Osteoblast (primary cell): Measurements from ENCODE around the gene HSPB9. TPM values are rescaled to one million over a fixed set of nuclear protein-coding genes. Genes with fewer than 3 reads are reported as not detected.

Experiments used
- DNase-seq: peaks from one replicate; pipeline ENCODE4 v3.0.0; 2011; ENCODE audit warnings: low spot score, mixed read lengths; ENCODE audit not compliant: insufficient read length; ENCODE audit errors: missing footprints
- H2AFZ ChIP-seq: 2 replicates; pipeline ENCODE4 v1.6.0; 2011; ENCODE audit warnings: mild to moderate bottlenecking, low read length
- H3K27ac ChIP-seq: 2 replicates; pipeline ENCODE4 v1.5.1; 2011; ENCODE audit warnings: mild to moderate bottlenecking, low read depth, low read length, moderate library complexity
- H3K27me3 ChIP-seq: 2 replicates; pipeline ENCODE4 v1.6.0; 2012; ENCODE audit warnings: mild to moderate bottlenecking, control low read depth, inconsistent platforms, low read length, moderate library complexity; ENCODE audit not compliant: insufficient read depth
- H3K36me3 ChIP-seq: 2 replicates; pipeline ENCODE4 v1.5.1; 2011; ENCODE audit warnings: mild to moderate bottlenecking, low read length, control low read depth, moderate library complexity; ENCODE audit not compliant: insufficient read depth
- H3K4me1 ChIP-seq: 2 replicates; pipeline ENCODE4 v1.5.1; 2011; ENCODE audit warnings: mild to moderate bottlenecking, low read length, control low read depth, moderate library complexity; ENCODE audit not compliant: insufficient read depth
- H3K4me2 ChIP-seq: 2 replicates; pipeline ENCODE4 v1.6.0; 2011; ENCODE audit warnings: mild to moderate bottlenecking, low read length; ENCODE audit not compliant: insufficient read depth
- H3K4me3 ChIP-seq: fragments of 200-600 bp; sonication (generic); 3 replicates; pipeline ENCODE4 v1.5.1; 2012; ENCODE audit warnings: mild to moderate bottlenecking, low read length, inconsistent platforms; ENCODE audit not compliant: insufficient read depth
- H3K79me2 ChIP-seq: 2 replicates; pipeline ENCODE4 v1.6.0; 2012; ENCODE audit warnings: mild to moderate bottlenecking, low read length, control low read depth, inconsistent platforms; ENCODE audit not compliant: insufficient read depth
- H3K9me3 ChIP-seq: 2 replicates; pipeline ENCODE4 v1.5.1; 2011; ENCODE audit warnings: low read depth, low read length, control low read depth
- H4K20me1 ChIP-seq: 2 replicates; pipeline ENCODE4 v1.6.0; 2012; ENCODE audit warnings: mild to moderate bottlenecking, low read length, control low read depth; ENCODE audit not compliant: insufficient read depth
- CTCF ChIP-seq: IDR thresholded peaks from 2 replicates; pipeline ENCODE4 v1.5.1; 2011; ENCODE audit warnings: mild to moderate bottlenecking, low read depth, low read length, moderate library complexity; ENCODE audit errors: extremely low read depth
- total RNA-seq: library from RNA; depleted of rRNA; stranded (reverse); fragments of >200 nt; gene quantifications from 2 replicates; pipeline ENCODE4 v1.2.3, GENCODE V29; 2012

HSPB9 gene
- total RNA-seq, 1 donor, result not detected

GRCh38 chr17:42106009-42106408 lies 16.6 kb upstream of the HSPB9 start:
- TF ChIP-seq CTCF, result no peak
- Histone ChIP-seq H3K27ac (no peak overlapping the region), H3K27me3 (no peaks in the 10 kb centered on the region)

GRCh38 chr17:42107124-42107523 lies 15.5 kb upstream of the HSPB9 start:
- DNase-seq, result no peak
- H3K4me1 ChIP-seq, result peaks cover 7% of the 10 kb centered on the region
- H3K27me3 ChIP-seq, result no peaks in the 10 kb centered on the region
- H3K4me2 ChIP-seq, result no peak overlapping the region
- no peaks in the 10 kb centered on the region for H3K36me3 ChIP-seq
- no peaks in the 10 kb centered on the region for H4K20me1 ChIP-seq
- H3K9me3 ChIP-seq, result no peaks in the 10 kb centered on the region
- no peaks in the 10 kb centered on the region for H3K79me2 ChIP-seq
- TF ChIP-seq CTCF, result no peak
- no peak overlapping the region for H3K27ac ChIP-seq
- H3K4me3 ChIP-seq, result no peak overlapping the region
- H2AFZ ChIP-seq, result no peak overlapping the region

More at GRCh38 chr17:42106009-42106408, 16.6 kb upstream of the HSPB9 start:
- H3K79me2 ChIP-seq, result no peaks in the 10 kb centered on the region
- no peak overlapping the region for H2AFZ ChIP-seq
- no peaks in the 10 kb centered on the region for H3K36me3 ChIP-seq
- no peak for DNase-seq
- no peaks in the 10 kb centered on the region for H4K20me1 ChIP-seq
- H3K4me3 ChIP-seq, result no peak overlapping the region
- H3K4me2 ChIP-seq, result no peak overlapping the region
- no peaks in the 10 kb centered on the region for H3K9me3 ChIP-seq
- no peaks in the 10 kb centered on the region for H3K4me1 ChIP-seq

GRCh38 chr17:42107597-42108576 lies 14.7 kb upstream of the HSPB9 start:
- H2AFZ ChIP-seq, result no peak overlapping the region
- peak; percentile 97 for DNase-seq
- no peaks in the 10 kb centered on the region for H3K27me3 ChIP-seq
- no peak overlapping the region for H3K4me2 ChIP-seq
- no peaks in the 10 kb centered on the region for H3K9me3 ChIP-seq
- TF ChIP-seq CTCF, result no peak
- no peak overlapping the region for H3K4me3 ChIP-seq
- H3K36me3 ChIP-seq, result no peaks in the 10 kb centered on the region
- H3K27ac ChIP-seq, result no peak overlapping the region
- no peaks in the 10 kb centered on the region for H3K79me2 ChIP-seq
- no peaks in the 10 kb centered on the region for H4K20me1 ChIP-seq
- H3K4me1 ChIP-seq, result peaks cover 10% of the 10 kb centered on the region

GRCh38 chr17:42109086-42109485 lies 13.5 kb upstream of the HSPB9 start:
- Histone ChIP-seq H3K4me1 (peaks cover 12% of the 10 kb centered on the region), H2AFZ (no peak overlapping the region), H3K4me3 (no peak overlapping the region), H3K4me2 (no peak overlapping the region), H3K36me3 (peaks cover under 1% of the 10 kb centered on the region), H4K20me1 (no peaks in the 10 kb centered on the region), H3K27me3 (no peaks in the 10 kb centered on the region), H3K79me2 (no peaks in the 10 kb centered on the region), H3K9me3 (no peaks in the 10 kb centered on the region), H3K27ac (no peak overlapping the region)
- TF ChIP-seq CTCF, result no peak
- DNase-seq, result no peak
